ENCODE data around the gene IMP4. TPM values are rescaled to one million over a fixed set of nuclear protein-coding genes. Genes with fewer than 3 reads are reported as not detected.
A peak's percentile ranks its signal among the peaks of the same experiment; 100 is the strongest.

Gene IMP4
- total and polyA plus RNA-seq, 2 of the 8 experiments (the other 6 are each of a cell fraction or from before 2014, with no cell fraction given): 96.8 to 194 TPM

- FAIRE-seq: no peak
- no peaks in the 10 kb centered on the region for H3K4me1 ChIP-seq (replicated peaks in 1 of 4; ENCODE audit: control insufficient read depth in 3 of 4, insufficient read depth in 4 of 4, low read length in 3 of 4)
- peak overlapping the region; percentile 29; the same call in 1 of the 2 replicates for H2BK15ac ChIP-seq (ENCODE audit: low read length)
- TF ChIP-seq SIN3A (conservative IDR thresholded peaks at IDR 0.05 in 1 of 2, IDR thresholded peaks at IDR 0.05 in 1 of 2; ENCODE audit: low read depth in 1 of 2, low read length in 2 of 2) (no peak), NRF1 (IDR thresholded peaks at IDR 0.05; ENCODE audit: low read depth, low read length) (no peak), RNF2 (IDR thresholded peaks at IDR 0.05; ENCODE audit: borderline replicate concordance, low read depth, low read length, missing control alignments, poor library complexity, severe bottlenecking) (no peak), YY1 (IDR thresholded peaks at IDR 0.05; ENCODE audit: low read depth, low read length) (no peak), ATF2 (IDR thresholded peaks at IDR 0.05; ENCODE audit: low read length) (no peak), FOSL1 (IDR thresholded peaks at IDR 0.05; ENCODE audit: insufficient read depth, low read depth, low read length) (no peak), EGR1 (IDR thresholded peaks at IDR 0.05; ENCODE audit: borderline replicate concordance, low read depth, low read length) (no peak), CBX8 (IDR thresholded peaks at IDR 0.05; ENCODE audit: borderline replicate concordance, low read depth, low read length) (no peak), USF2 (IDR thresholded peaks at IDR 0.05; ENCODE audit: low read length) (no peak)
Measured at GRCh38 chr2:130302164-130302886, 40.4 kb upstream of the IMP4 start.

More at GRCh38 chr2:130302164-130302886, 40.4 kb upstream of the IMP4 start:
- Histone ChIP-seq H3K18ac (ENCODE audit: extremely low read depth, low read length) (no peak overlapping the region), H3K4ac (replicated peaks; ENCODE audit: insufficient read length, low read depth, low read length) (no peak overlapping the region), H2AFZ (ENCODE audit: low read length) (no peak overlapping the region; the same call in 1 of the 2 replicates), H2BK20ac (ENCODE audit: low read length) (no peak overlapping the region), H2BK12ac (ENCODE audit: low read depth, low read length) (no peak overlapping the region), H3K23ac (ENCODE audit: insufficient read length) (no peak overlapping the region), H3K9ac (replicated peaks in 1 of 4; ENCODE audit: extremely low read depth in 1 of 4, low read depth in 3 of 4, low read length in 3 of 4) (no peak overlapping the region), H4K5ac (ENCODE audit: insufficient read length, low read depth, low read length) (no peak overlapping the region), H3K4me3 (ENCODE audit: extremely low read depth in 1 of 4, insufficient read depth in 2 of 4, low read depth in 3 of 4, low read length in 4 of 4) (no peak overlapping the region), H2AK5ac (ENCODE audit: low read depth, low read length) (no peak overlapping the region), H3K79me1 (ENCODE audit: low read depth, low read length) (no peaks in the 10 kb centered on the region), H4K8ac (ENCODE audit: extremely low read depth, insufficient read depth, low read length) (no peak overlapping the region), H3K27me3 (replicated peaks in 1 of 4; ENCODE audit: control insufficient read depth in 3 of 4, extremely low read depth in 1 of 4, insufficient read depth in 3 of 4, low read length in 3 of 4) (no peaks in the 10 kb centered on the region), H3K4me2 (ENCODE audit: insufficient read depth in 1 of 2, low read depth in 2 of 2, low read length in 2 of 2) (no peak overlapping the region), H3K27ac (ENCODE audit: low read depth, low read length) (no peak overlapping the region), H4K91ac (replicated peaks; ENCODE audit: insufficient read length, low read length) (no peak overlapping the region), H3K79me2 (ENCODE audit: control insufficient read depth in 1 of 2, insufficient read depth in 2 of 2, low read length in 2 of 2) (no peaks in the 10 kb centered on the region), H3K23me2 (ENCODE audit: low read depth, low read length) (no peaks in the 10 kb centered on the region; the same call in 1 of the 2 replicates), H4K20me1 (replicated peaks in 1 of 2; ENCODE audit: control insufficient read depth in 1 of 2, insufficient read depth in 2 of 2, low read length in 2 of 2) (peaks cover 0 to 2% of the 10 kb centered on the region in 2 experiments), H3K9me3 (ENCODE audit: insufficient read depth in 2 of 2, low read depth in 1 of 2, low read length in 1 of 2) (no peaks in the 10 kb centered on the region), H2BK5ac (ENCODE audit: low read depth, low read length) (no peak overlapping the region), H3K36me3 (ENCODE audit: control insufficient read depth in 2 of 4, insufficient read depth in 4 of 4, low read length in 3 of 4) (no peaks in the 10 kb centered on the region), H3K14ac (ENCODE audit: insufficient read length) (no peak overlapping the region), H2BK120ac (replicated peaks; ENCODE audit: low read depth, low read length) (no peak overlapping the region), H3K56ac (replicated peaks; ENCODE audit: insufficient read length, low read depth, low read length) (no peak overlapping the region)
- WGBS, 2 experiments (ENCODE audit: extremely low coverage in 1 of 2, insufficient coverage in 1 of 2, insufficient read length in 1 of 2, insufficient replicate concordance in 2 of 2, low coverage in 1 of 2, low lambda C conversion rate in 2 of 2, missing lambda C conversion rate in 1 of 2): 95% methylated on average over 10 of the region's 12 CpGs; no CpG with 5 or more reads in 1 of the 2 experiments
- POLR2A ChIA-PET (ENCODE audit: partially characterized antibody): no interaction called here
- DNase-seq (ENCODE audit: low read depth in 1 of 2, low spot score in 2 of 2): no peak
- CTCF ChIA-PET (ENCODE audit: partially characterized antibody): interaction anchor here (1.3 kb wide), 1 partner anchor 32 kb away, joined by 3 read pairs; no protein-coding TSS in a partner anchor

Data from H1 (cell line).